NCI-H1417 (cell line): ENCODE results near the gene KRT86.

ENCODE experiments used
- DNase-seq, 3 experiments: peaks; one replicate each; lab custom pipeline; 2025; lab: John Stamatoyannopoulos, UW

The KRT86 gene

GRCh38 chr12:52274521-52275120 lies at the start of gene KRT86:
KRT86 (plus strand) TSS chr12:52274645; CDS start chr12:52301917, 27,272 bp downstream.
- DNase-seq = no peak

DNA sequence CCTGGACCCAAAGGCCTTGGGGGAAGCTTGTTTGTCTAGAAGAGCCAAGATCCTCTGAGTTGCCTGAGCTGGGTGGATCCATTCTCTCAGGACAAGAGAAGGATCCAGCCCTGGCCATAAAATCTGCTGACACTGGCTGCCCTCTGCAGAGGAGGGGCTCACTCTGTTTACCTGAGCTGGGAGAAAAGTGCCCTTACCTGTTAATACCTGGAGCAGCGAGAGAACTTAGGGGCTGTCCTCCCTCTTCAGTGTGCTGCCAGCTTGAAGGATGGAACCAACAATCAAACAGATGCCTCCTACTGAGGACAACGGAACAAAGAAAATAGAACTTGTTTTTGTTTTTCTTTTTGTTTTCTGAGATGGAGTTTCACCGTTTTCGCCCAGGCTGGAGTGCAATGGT lies 48.7 kb upstream of the KRT86 start:
- DNase-seq = no peak

DNA sequence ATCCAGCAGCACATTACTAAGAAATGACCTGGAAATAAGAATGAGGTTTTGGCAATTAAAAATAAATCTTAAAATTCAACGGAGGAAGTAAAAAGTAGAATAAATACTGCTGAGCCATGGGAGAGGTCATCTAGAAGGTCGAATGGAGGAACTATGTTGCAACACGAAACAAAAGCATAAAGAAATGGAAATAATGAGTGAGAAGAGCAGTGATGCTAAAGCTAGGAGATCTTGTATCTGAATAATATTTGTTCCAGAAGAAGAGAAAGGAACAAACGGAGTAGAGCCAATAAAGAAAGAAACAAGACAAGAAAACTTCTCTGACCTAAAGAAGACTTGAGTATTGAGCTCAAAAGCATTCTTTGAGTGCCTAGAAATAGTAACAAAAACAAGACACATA lies 48.0 kb upstream of the KRT86 start:
- DNase-seq = no peak

DNA sequence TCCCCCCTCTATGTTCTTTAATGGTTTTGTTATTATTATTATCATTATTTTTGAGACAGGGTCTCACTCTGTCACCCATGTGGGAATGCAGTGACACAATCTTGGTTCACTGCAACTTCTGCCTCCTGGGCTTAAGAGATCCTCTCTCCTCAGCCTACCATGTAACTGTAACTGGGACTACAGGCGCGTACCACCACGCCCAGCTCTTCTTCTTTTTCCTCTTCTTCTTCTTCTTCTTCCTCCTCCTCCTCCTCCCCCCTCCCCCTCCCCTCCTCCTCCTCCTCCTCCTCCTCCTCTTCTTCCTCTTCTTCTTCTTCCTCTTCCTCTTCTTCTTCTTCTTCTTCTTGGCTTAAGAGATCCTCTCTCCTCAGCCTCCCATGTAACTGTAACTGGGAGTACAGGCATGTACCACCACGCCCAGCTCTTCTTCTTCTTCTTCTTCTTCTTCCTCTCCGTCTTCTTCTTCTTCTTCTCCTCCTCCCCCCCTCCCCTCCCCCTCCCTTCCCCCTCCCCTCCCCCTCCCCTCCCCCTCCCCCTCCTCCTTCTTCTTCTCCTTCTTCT lies 46.8 kb upstream of the KRT86 start:
- no peak for DNase-seq

- DNase-seq = peak in 2 of 3 experiments; percentile 32 to 81
Measured at GRCh38 chr12:52228366-52228765, 46.1 kb upstream of the KRT86 start.

- DNase-seq = no peak
Measured at GRCh38 chr12:52228931-52229330, 45.5 kb upstream of the KRT86 start.

DNA sequence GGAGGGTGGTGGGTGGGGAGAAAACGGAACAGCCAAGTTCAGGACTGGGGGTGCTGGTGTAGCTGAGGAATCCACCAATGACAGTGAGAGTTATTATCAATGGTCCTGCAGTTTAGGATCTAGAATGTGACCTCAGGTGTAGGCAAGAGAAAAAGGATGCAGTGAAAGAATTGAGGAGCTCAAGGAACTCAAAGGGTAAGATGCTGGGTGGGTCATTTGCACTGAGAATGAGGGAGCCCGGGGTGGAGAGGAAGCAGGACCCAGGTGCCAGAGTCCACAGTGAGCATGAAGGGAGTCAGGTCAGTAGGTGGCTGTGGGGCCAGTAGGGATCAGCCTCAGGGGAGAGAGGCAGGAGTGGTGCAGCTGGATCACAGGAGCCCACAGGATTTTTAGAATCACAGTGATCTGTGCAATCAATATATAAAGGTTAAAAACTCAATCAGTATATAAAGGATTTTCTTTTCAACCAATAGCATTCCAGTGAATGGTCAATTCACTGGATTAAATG lies 44.6 kb upstream of the KRT86 start:
- no peak for DNase-seq

- no peak for DNase-seq
Measured at GRCh38 chr12:52230364-52231281, 43.8 kb upstream of the KRT86 start.

DNA sequence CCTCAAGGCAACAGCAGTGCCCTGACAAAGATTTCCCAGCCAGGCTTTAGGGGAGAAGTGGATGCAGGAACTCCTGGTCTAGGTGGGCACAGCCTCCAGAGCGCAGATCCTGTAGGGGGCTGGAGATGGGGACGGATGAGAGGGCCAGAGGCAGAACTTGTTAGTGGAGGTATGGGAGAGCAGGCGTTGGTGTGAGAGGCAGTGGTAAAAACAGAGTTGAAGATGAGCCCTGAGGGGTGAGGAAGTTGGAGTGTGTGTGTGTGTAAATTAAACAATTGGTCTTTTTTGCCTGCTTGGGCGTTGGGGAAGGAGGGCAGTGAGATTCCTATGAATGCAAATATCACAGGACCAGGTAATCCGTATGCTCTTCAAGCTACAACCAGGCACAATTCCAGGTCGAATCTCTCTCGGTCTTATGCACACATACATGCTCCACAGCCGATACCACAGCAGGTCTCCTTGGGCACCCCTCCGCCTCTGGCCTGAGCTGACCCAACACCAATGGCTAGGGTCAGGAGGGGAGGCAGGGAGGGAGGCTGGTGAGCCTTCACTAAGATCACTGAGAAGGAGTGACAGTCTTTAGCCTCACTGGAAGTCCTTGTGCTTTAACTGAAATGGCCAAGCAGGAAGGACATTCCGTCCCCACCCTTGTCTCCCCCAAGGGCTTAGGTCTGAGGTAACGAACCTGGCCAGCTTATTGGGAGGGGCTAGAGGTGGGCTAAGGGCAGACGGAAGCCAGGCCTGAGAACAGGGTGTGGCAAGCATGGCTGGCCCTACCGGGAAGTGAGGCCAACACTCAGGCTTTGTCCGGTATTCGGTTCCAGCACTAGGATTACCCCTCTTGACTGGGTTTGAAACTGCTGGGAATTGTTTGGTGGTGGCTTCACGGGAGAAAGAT lies 42.9 kb upstream of the KRT86 start:
- DNase-seq = no peak

DNA sequence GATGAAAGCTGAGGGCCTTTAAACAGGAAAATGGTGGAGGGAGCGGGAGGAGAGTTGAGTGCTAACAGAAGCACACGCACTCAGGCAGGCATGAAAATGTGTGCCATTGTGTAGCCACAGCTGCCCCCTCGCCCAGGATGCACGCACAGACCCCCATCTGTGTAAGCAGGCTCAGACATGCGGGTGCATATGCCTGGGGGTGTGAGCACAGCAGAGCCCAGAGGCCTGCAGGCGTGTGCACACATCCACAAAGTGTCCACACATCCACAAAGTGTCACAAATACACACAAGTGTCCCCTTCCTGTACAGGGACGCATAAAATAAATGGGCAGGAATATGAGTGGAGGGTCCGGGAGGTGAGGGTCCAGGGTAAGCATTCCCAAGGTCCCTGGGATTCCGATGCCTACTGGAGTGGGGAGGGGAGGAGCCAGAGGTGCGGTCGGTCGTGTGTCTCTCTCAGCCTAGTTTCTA lies 42.2 kb upstream of the KRT86 start:
- DNase-seq = peak in 1 of 3 experiments; percentile 41

GRCh38 chr12:52232674-52233461 lies 41.6 kb upstream of the KRT86 start, which contains the start of gene KRT7:
KRT7 (plus strand) TSS chr12:52233243; CDS start chr12:52233297, 54 bp downstream.
- DNase-seq = peak in 1 of 3 experiments; percentile 36

- DNase-seq = peak in 1 of 3 experiments; percentile 31
Measured at GRCh38 chr12:52233462-52234207, 40.8 kb upstream of the KRT86 start.

DNA sequence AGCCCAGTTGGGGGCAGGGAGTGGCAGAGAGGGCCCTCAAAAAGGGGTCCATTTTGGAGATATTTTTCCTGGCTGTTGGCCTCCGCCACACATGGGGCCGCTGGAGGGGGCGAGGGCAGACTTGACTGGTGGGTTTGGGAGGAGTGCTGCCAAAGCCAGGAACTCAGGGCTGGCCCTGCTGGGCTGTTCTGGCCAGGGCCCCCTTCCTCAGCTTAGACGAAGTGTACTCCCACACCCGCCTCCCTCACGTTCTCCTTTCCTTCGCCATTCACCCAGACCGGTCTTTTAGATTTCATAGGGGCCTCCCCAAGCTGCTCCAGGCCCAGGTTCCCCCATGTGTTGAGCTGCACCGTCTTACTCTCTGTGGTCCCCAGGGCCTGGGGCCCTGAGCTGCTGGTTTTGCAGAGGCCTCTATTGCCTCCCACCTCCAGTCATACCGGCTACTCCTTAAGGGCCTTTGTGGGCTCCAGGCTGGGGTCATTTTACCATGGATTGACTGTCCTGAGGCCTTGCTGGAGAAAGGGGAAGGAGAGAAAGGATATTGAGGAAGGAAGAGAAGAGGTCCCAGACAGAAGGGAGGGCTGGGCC lies 40.1 kb upstream of the KRT86 start:
- no peak for DNase-seq

GRCh38 chr12:52235001-52235764 lies 39.3 kb upstream of the KRT86 start:
- DNase-seq = no peak

GRCh38 chr12:52235822-52236361 lies 38.6 kb upstream of the KRT86 start:
- peak in 2 of 3 experiments; percentile 89 to 96 for DNase-seq

DNA sequence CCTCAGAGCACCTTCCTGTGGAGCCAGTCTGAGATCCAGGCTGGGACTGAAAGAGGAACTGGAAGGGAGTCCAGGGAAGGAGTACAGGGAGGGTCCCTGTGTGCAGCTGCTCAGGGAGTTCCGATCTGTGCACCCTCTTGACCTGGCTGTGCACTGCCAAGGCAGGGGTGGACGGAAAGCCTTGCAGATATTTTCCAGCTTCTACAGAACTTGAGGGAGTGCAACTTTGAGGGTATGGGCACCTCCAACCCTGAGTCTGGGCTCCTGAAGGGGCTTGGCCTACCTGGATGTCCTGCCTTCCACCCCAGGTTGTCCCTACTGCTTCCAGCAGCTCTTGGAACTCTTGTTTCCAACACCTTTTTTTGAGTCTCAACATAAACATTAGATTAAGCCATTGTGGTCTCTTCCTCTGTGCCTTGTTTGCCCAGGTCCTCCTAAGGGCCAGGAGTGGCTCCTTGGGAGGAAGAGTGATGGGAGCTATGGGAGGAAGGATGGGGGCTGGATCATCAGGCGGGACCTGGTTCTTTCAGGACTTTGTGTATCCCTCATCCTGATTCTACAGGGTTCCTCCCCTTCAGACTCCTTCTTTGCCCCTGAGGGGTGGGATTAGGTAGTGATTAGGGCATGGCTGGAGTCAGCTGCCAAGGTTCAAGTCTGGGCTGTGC lies 37.9 kb upstream of the KRT86 start:
- no peak for DNase-seq

DNA sequence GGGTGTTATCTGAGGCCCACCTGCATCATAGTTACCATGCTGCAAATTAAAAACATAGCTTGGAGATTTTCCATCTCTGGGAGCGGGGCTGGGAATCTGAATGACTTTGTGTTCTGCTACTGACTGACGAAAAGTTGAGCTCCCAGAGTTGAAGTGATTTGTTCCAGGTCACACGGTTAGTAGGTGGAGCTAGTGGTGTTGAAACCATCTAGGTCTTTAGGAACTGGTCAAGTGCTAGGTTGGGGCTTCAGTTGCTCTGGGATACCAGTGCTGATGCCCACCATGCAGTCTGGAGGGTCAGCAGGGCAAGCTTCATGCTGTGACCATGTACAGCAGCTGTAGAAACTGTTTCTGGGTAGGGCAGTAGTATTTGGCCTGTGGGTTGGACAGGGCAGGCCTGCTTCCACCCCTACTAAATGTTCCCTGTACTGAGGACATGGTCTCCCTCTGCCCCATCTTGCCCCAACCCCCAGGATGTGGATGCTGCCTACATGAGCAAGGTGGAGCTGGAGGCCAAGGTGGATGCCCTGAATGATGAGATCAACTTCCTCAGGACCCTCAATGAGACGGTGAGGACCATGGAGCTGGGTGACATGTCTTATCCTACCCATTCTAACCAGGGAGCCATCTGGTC lies 36.1 kb upstream of the KRT86 start:
- no peak for DNase-seq
